GM10248 (cell line): ENCODE data around the gene CD300LG.

Source experiments
- CTCF ChIA-PET: fragments of 300-600 bp; sonication (Branson Sonifier 250); formaldehyde crosslinking; extraction: SDS; loops from one replicate; lab custom pipeline; 2021; ENCODE audit warnings: antibody characterized with exemption; lab: Yijun Ruan, JAX
- POLR2A ChIA-PET: fragments of 350-650 bp; sonication (Branson Sonifier 250); formaldehyde crosslinking; extraction: SDS; loops from one replicate; lab custom pipeline; 2020; ENCODE audit warnings: antibody characterized with exemption; lab: Yijun Ruan, JAX
- DNase-seq: peaks from one replicate; pipeline ENCODE4 v3.0.0; 2012; ENCODE audit errors: extremely low spot score
- CTCF ChIP-seq: IDR thresholded peaks from 2 replicates; pipeline ENCODE4 v1.5.1; 2012; ENCODE audit warnings: mild to moderate bottlenecking, low read depth; ENCODE audit errors: extremely low read depth, missing control alignments, control extremely low read depth

Gene CD300LG

GRCh38 chr17:43813386-43813785, 33.6 kb upstream of the CD300LG start:
- POLR2A ChIA-PET, result no interaction called here

GRCh38 chr17:43814026-43814425, 33.0 kb upstream of the CD300LG start:
- TF ChIP-seq CTCF, result no peak
- ChIA-PET CTCF (interaction anchor here (1.0 kb wide), 1 partner anchor 64 kb away, joined by 3 read pairs; no protein-coding TSS in a partner anchor), POLR2A (no interaction called here)
- no peak for DNase-seq

More at GRCh38 chr17:43813386-43813785, 33.6 kb upstream of the CD300LG start:
- no peak for TF ChIP-seq CTCF
- DNase-seq, result no peak
- CTCF ChIA-PET, result interaction anchor here (1.0 kb wide), 1 partner anchor 65 kb away, joined by 3 read pairs; no protein-coding TSS in a partner anchor

- ChIA-PET CTCF (no interaction called here), POLR2A (no interaction called here)
- DNase-seq, result no peak
- TF ChIP-seq CTCF, result no peak
Measured at GRCh38 chr17:43814714-43815113, 32.3 kb upstream of the CD300LG start.

GRCh38 chr17:43816336-43817320, 30.3 kb upstream of the CD300LG start:
- POLR2A ChIA-PET, result no interaction called here
- DNase-seq, result no peak
- no peak for TF ChIP-seq CTCF
- CTCF ChIA-PET, result interaction anchor here (1.1 to 1.9 kb wide), 5 partner anchors 11 to 74 kb away, joined by 3 to 12 read pairs (median 4); partner anchors contain the start of gene CD300LG

GRCh38 chr17:43817826-43818225, 29.1 kb upstream of the CD300LG start:
- no peak for TF ChIP-seq CTCF
- DNase-seq, result no peak
- CTCF ChIA-PET, result interaction anchor here (1.1 to 1.5 kb wide), 3 partner anchors 10 to 73 kb away, joined by 3 to 12 read pairs (median 3); partner anchors contain the start of gene CD300LG
- POLR2A ChIA-PET, result no interaction called here

GRCh38 chr17:43818966-43819365, 28.0 kb upstream of the CD300LG start:
- ChIA-PET POLR2A (no interaction called here), CTCF (interaction anchor here (0.9 to 1.5 kb wide), 3 partner anchors 8 to 27 kb away, joined by 3 to 4 read pairs (median 3); no protein-coding TSS in a partner anchor)
- TF ChIP-seq CTCF, result no peak
- no peak for DNase-seq
